HG03571 (cell line): Measurements from ENCODE around the gene NELFCD.

Experiments
- ATAC-seq: cut with Tn5 transposase; IDR thresholded peaks from one replicate; pipeline ENCODE4 v1.9.1; 2021; ENCODE audit not compliant: unreplicated experiment

NELFCD gene

GRCh38 chr20:58993332-58994248, 12.5 kb downstream of the NELFCD start:
- ATAC-seq, result no peak

- ATAC-seq, result no peak
Measured at GRCh38 chr20:58994390-58995159, 13.5 kb downstream of the NELFCD start.

- no peak for ATAC-seq
Measured at GRCh38 chr20:58995461-58996225, 14.6 kb downstream of the NELFCD start.

- no peak for ATAC-seq
Measured at GRCh38 chr20:58996226-58996611, 15.2 kb downstream of the NELFCD start.

GRCh38 chr20:58997141-58997770, 16.2 kb downstream of the NELFCD start:
- ATAC-seq, result no peak

- ATAC-seq, result no peak
Measured at GRCh38 chr20:58998656-58999055, 17.6 kb downstream of the NELFCD start.

GRCh38 chr20:59000326-59000725, 19.3 kb downstream of the NELFCD start:
- ATAC-seq, result no peak

GRCh38 chr20:59001068-59001448, 20.0 kb downstream of the NELFCD start:
- ATAC-seq, result no peak

- no peak for ATAC-seq
Measured at GRCh38 chr20:59001449-59002171, 20.6 kb downstream of the NELFCD start.

- no peak for ATAC-seq
Measured at GRCh38 chr20:59002388-59002787, 21.3 kb downstream of the NELFCD start.

GRCh38 chr20:59002874-59003399, 21.9 kb downstream of the NELFCD start:
- ATAC-seq, result no peak

GRCh38 chr20:59003836-59004492, 22.9 kb downstream of the NELFCD start:
- ATAC-seq, result no peak

GRCh38 chr20:59004493-59004762, 23.4 kb downstream of the NELFCD start:
- ATAC-seq, result no peak

GRCh38 chr20:59004763-59005522, 23.9 kb downstream of the NELFCD start:
- ATAC-seq, result peak; percentile 47

- no peak for ATAC-seq
Measured at GRCh38 chr20:59005523-59006166, 24.6 kb downstream of the NELFCD start.

- no peak for ATAC-seq
Measured at GRCh38 chr20:59006167-59006863, 25.3 kb downstream of the NELFCD start.

GRCh38 chr20:59006864-59007664, 26.0 kb downstream of the NELFCD start, which contains the start of gene CTSZ:
Gene CTSZ, minus strand, starts transcription at chr20:59007254. Its CDS starts 126 bp downstream, at chr20:59007128.
- peak; percentile 16 for ATAC-seq
